Endothelial cell of umbilical vein (primary cell): ENCODE results near the gene DKKL1.
"Not testable (repeated sequence)": the region's sequence is repeated elsewhere in the genome, so short reads cannot be mapped to it uniquely, and the experiment has no call there.

ENCODE experiments used
- EZH2 ChIP-seq: IDR thresholded peaks from 2 replicates; pipeline ENCODE4 v1.6.1; 2012; ENCODE audit warnings: borderline replicate concordance, low read depth, mild to moderate bottlenecking, moderate library complexity, low read length, inconsistent platforms; ENCODE audit not compliant: severe bottlenecking
- FOS ChIP-seq: IDR thresholded peaks from 2 replicates; pipeline ENCODE4 v1.6.1; 2011; ENCODE audit warnings: mild to moderate bottlenecking, low read length, moderate library complexity, borderline replicate concordance; ENCODE audit not compliant: insufficient read depth
- GATA2 ChIP-seq: IDR thresholded peaks from 2 replicates; pipeline ENCODE4 v1.7.0; 2011; ENCODE audit warnings: low read depth, mild to moderate bottlenecking, moderate library complexity, mixed read lengths, low read length; ENCODE audit not compliant: insufficient read length, insufficient read depth
- JUN ChIP-seq: IDR thresholded peaks from 2 replicates; pipeline ENCODE4 v1.6.1; 2011; ENCODE audit warnings: borderline replicate concordance, low read depth; ENCODE audit not compliant: insufficient read length, insufficient read depth
- MYC ChIP-seq: IDR thresholded peaks from one replicate; pipeline ENCODE4 v1.6.1; 2011; ENCODE audit warnings: mild to moderate bottlenecking, low read depth, low read length
- POLR2A ChIP-seq: IDR thresholded peaks from 2 replicates; pipeline ENCODE4 v1.6.1; 2012; ENCODE audit warnings: low read depth, mild to moderate bottlenecking, control low read depth, low read length
- POLR2AphosphoS5 ChIP-seq: IDR thresholded peaks from 2 replicates; pipeline ENCODE4 v1.6.1; 2012; ENCODE audit warnings: low read depth, mild to moderate bottlenecking, control low read depth, low read length, moderate library complexity; ENCODE audit not compliant: insufficient read depth
- TF ChIP-seq, protein P1 (sequence below), 2 donors: IDR thresholded peaks; 1 replicate in 1 of 2; 2 replicates in 1 of 2; pipeline ENCODE4 v1.5.1; 2011; ENCODE audit warnings: low read length in 2 of 2, mild to moderate bottlenecking in 2 of 2, moderate library complexity in 2 of 2, control low read depth in 1 of 2, inconsistent platforms in 1 of 2, low read depth in 1 of 2; ENCODE audit not compliant: insufficient read depth in 1 of 2; ENCODE audit errors: extremely low read depth in 1 of 2
- TF ChIP-seq, protein P2 (sequence below): IDR thresholded peaks from 2 replicates; pipeline ENCODE4 v1.6.1; 2011; ENCODE audit not compliant: insufficient read depth, insufficient read length

DNA sequence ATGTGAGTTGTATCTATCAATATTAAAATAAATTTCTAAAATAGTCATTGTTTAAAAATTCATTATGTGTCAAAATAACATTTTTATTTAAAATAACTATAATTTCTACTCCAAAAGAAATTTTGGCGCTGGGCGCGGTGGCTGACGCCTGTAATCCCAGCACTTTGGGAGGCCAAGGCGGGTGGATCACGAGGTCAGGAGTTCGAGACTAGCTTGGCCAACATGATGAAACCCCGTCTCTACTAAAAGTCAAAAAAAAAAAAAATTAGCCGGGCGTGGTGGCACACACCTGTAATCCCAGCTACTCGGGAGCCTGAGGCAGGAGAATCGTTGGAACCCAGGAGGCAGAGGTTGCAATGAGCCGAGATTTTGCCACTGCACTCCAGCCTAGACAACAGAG is 37.9 kb upstream of the DKKL1 start:
- TF ChIP-seq, protein P1, sequence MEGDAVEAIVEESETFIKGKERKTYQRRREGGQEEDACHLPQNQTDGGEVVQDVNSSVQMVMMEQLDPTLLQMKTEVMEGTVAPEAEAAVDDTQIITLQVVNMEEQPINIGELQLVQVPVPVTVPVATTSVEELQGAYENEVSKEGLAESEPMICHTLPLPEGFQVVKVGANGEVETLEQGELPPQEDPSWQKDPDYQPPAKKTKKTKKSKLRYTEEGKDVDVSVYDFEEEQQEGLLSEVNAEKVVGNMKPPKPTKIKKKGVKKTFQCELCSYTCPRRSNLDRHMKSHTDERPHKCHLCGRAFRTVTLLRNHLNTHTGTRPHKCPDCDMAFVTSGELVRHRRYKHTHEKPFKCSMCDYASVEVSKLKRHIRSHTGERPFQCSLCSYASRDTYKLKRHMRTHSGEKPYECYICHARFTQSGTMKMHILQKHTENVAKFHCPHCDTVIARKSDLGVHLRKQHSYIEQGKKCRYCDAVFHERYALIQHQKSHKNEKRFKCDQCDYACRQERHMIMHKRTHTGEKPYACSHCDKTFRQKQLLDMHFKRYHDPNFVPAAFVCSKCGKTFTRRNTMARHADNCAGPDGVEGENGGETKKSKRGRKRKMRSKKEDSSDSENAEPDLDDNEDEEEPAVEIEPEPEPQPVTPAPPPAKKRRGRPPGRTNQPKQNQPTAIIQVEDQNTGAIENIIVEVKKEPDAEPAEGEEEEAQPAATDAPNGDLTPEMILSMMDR (IDR thresholded peaks at IDR 0.05; ENCODE audit: extremely low read depth in 1 of 2, insufficient read depth in 1 of 2, low read depth in 1 of 2, low read length in 2 of 2), result not testable (repeated sequence)
- not testable (repeated sequence) for TF ChIP-seq POLR2A, EZH2, GATA2, POLR2AphosphoS5, MYC, FOS, JUN
- TF ChIP-seq, protein P2, sequence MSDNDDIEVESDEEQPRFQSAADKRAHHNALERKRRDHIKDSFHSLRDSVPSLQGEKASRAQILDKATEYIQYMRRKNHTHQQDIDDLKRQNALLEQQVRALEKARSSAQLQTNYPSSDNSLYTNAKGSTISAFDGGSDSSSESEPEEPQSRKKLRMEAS, result not testable (repeated sequence)
